Left lobe of liver (tissue), 2 donors: Measurements from ENCODE around the gene GADD45A. TPM values are rescaled to one million over a fixed set of nuclear protein-coding genes. Genes with fewer than 3 reads are reported as not detected.
"Not testable (repeated sequence)": the region's sequence is repeated elsewhere in the genome, so short reads cannot be mapped to it uniquely, and the experiment has no call there.

Source experiments
- ATAC-seq: fragments of 200-7000 bp; cut with Tn5 transposase; one replicate; pipeline ENCODE4 v1.9.1; 2020; ENCODE audit warnings: mild to moderate bottlenecking, moderate library complexity
- DNase-seq: peaks from one replicate; pipeline ENCODE4 v3.0.0-alpha.2; 2020; ENCODE audit warnings: low spot score
- total RNA-seq: library from RNA; stranded (reverse); gene quantifications from one replicate; pipeline ENCODE4 v1.2.1, GENCODE V29; 2021
- donor health status: DM: no; HTN: no; CAD: no; lungs with moderate emphysema.
- donor health status: DM: no; HTN: yes; CAD: no.

GADD45A gene, protein sequence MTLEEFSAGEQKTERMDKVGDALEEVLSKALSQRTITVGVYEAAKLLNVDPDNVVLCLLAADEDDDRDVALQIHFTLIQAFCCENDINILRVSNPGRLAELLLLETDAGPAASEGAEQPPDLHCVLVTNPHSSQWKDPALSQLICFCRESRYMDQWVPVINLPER
- total RNA-seq: 58.6 TPM

DNA sequence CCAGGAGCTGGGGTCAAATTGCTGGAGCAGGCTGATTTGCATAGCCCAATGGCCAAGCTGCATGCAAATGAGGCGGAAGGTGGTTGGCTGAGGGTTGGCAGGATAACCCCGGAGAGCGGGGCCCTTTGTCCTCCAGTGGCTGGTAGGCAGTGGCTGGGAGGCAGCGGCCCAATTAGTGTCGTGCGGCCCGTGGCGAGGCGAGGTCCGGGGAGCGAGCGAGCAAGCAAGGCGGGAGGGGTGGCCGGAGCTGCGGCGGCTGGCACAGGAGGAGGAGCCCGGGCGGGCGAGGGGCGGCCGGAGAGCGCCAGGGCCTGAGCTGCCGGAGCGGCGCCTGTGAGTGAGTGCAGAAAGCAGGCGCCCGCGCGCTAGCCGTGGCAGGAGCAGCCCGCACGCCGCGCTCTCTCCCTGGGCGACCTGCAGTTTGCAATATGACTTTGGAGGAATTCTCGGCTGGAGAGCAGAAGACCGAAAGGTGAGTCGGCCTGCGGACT is at the start of gene GADD45A:
TSS of gene GADD45A (plus strand) at position 135 of the 491 bp plus-strand sequence. CDS start at position 429, 294 bp downstream.
- ATAC-seq (peak; percentile 83), DNase-seq (peak; percentile 100)

DNA sequence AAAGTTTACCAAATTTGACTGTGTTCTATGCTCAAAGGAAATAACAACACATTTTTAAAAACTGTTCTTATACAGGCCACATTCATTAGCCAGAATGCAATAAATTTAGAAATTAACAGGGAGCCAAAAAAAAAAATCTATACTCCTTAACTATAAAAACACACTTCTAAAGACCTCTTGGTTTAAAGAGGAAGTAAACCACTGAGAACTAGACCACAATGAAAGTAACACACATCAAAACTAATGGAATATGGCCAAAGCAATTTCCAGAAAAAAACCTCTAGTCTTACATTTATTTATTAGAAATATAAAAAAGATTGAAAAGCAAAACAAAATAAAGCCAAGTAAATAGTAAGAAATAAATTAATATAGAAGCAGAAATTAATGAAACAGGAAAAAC is 48.9 kb upstream of the GADD45A start:
- ATAC-seq: no peak

DNA sequence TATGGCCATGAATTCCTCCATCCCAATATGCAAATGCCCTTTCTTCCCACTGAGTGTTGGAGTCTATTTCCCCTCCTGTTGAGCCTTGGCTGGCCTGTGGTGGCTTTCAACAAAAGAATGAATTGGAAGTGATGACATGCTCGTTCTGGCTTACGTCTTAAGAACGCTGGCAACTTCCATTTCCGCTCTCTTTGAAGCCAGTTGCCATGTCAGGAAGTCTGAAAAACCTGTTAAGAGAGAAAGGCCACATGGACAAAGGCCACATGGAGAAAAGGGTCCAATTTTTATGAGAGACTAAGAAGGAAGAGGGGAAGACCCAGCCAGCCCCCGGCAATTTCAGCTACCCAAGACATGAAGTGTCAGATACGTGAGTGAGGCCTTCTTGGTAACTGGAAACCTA is 45.6 kb upstream of the GADD45A start:
- DNase-seq: no peak
- no peak for ATAC-seq

More for the DNA sequence above, 48.9 kb upstream of the GADD45A start:
- DNase-seq: no peak

DNA sequence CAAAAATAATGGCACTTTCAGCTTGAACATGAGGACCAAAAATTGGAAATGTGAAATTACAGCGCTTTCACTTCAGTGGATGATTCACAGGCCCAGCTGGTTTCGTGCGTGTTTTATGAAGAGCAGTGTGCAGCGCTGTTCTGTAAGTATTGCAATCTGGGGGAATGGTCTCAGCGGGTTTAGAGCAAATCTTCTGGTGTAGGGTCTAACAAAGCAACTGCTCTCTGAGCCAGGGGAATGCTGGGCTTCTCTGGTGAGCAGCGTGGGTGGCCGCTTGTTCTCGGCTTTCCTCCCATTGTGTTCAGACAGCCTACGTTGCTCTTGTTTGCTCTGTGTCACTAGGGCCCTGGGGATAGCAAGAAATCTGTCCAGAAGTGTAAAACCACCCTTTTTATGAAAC is 42.4 kb upstream of the GADD45A start:
- ATAC-seq (no peak), DNase-seq (no peak)

DNA sequence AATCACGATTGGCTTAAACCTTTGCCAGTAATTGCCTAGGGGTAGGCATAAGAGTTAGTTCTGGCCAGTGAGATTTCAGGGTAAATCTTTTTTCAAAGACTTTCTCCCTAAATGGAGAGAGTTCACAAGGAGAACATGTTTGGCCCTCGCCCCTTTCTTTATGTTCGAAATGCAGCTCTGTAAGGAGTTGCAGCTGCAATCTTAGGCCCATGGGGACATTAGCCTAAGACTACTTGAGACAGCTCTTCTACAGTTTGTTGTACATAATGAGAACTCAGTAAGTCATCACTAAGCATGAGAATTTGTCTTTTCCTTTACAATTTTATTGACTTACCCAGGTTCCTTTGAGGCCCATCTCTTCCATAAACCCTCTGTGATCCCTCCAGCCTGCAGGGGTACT is 40.4 kb upstream of the GADD45A start:
- no peak for DNase-seq
- no peak for ATAC-seq

DNA sequence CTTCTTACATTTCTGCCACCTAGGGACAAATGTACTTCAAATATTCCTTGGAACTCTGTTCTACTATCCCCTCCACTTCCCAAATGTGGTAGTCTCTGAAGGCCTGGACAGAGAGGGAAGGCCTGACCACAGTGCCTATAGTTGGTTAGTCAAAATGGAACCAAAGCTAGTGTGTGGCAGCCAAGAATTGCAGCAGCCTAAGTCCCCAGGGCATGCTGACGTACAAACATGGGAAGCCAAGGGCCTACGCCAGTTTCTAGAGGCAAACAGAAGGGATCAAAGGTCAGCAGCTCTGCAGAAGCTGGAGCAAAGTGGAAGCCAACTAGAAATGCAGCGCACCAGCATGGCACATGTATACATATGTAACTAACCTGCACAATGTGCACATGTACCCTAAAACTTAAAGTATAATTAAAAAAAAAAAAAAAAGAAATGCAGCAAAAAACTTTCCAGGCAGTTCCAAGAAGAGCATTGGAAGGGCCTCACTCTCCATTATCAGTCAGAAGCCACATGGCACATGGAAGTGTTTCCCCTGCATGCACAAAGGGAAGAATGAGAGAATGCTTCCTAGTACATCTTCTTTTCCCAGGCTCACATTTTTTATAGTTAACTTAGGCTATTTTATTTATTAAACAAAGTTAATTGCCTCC is 39.4 kb upstream of the GADD45A start:
- DNase-seq: peak; percentile 93
- peak; percentile 79 for ATAC-seq

DNA sequence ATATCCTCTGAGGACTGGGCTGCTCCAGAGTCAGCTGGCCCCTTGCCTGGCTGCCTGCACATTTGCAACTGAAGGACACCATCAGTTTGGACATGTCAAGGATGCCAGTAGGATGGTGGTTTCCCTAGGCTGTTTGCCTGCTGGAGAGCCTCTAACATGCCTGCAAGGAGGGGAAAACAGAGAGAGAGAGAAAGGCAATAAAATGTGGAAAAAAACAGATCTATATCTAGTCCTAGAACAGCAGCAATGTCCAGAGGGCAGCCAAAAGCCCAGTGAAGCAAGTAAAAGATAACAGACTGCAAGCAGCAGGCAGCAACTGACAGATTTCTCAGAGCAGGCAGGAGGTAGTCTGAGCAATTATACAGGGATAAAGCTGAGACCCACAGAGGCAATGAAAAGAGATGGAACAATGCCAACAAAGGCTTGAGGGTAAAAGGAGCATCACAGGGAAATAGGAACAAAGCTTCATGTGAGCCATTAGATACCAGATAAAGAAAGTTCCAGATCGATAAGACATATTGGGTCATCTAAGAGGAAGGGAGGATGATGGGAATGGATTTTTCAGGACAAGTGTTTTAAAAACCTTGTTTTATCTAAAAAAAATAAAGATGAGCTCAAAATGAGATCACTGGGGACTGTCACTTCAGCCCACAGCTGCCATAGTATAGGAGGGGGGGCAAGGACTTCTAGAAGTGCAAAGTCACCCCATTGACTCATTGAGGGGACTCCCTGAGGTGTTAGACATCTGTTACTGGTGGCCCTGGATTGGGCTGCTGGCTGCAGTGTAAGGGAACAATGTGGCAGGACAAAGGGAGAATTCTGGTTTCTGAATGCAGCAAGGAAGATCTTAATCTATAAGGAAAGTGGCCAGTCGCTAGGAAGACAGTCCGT is 38.6 kb upstream of the GADD45A start:
- ATAC-seq (peak; percentile 64), DNase-seq (peak; percentile 73)

DNA sequence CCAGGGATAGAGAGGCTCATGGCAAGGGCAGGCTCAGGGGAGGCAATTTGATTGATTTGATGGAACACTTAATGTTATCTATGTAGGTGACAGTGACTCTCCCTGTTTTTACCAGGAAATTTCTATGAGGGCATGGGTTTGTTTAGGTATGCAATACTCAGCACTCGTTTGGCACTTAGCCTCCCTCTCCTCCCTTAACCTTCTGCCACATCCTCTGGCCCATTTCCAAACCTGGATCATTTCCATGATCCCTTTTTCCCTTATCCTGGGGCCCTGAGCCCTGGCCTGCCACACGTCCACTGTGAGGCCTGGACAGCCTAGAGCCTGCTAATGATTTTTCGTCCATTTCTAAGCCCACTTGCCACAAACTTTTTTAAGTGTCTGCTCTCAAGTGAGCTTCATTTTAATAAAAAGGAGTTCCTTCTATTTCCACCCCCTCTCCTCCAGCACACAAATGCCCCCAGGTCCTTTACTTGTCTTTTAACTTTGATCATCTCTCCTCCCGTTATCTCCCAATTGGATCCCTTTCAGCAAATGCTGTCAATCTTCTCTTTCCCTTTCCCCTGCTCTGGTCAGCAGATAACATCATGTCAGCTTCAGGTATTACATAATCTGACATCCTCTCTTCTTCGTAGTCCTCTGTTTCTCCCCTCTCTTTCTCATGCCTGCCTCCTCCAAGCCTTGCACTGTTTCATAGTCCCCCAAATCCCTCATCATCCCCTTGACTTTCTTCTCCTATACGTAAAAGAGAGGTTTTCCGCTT is 37.8 kb upstream of the GADD45A start:
- ATAC-seq: peak; percentile 78
- peak; percentile 89 for DNase-seq

DNA sequence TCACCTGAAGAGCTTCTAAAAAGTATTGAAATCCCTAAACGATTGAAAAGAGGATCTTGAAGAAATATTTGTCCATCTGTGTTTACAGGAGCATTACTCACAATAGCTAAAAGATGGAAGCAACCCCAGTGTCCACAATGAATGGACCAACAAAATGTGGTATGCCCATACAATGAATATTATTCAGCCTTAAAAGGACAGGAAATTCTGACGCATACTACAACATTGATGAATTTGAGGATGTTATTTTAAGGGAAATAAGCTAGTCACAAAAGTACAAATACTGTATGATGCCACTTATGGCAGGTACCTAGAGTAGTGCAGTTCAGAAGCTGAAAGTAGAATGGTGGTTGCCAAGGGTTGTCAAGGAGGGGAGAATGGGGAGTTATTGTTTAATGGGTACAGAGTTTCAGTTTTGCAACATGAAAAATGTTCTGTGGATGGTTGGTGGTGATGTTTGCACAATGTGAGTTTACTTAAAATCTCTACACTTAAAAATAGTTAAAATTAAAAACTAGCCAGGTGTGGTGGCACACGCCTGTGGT is 37.1 kb upstream of the GADD45A start:
- ATAC-seq (no peak), DNase-seq (no peak)

DNA sequence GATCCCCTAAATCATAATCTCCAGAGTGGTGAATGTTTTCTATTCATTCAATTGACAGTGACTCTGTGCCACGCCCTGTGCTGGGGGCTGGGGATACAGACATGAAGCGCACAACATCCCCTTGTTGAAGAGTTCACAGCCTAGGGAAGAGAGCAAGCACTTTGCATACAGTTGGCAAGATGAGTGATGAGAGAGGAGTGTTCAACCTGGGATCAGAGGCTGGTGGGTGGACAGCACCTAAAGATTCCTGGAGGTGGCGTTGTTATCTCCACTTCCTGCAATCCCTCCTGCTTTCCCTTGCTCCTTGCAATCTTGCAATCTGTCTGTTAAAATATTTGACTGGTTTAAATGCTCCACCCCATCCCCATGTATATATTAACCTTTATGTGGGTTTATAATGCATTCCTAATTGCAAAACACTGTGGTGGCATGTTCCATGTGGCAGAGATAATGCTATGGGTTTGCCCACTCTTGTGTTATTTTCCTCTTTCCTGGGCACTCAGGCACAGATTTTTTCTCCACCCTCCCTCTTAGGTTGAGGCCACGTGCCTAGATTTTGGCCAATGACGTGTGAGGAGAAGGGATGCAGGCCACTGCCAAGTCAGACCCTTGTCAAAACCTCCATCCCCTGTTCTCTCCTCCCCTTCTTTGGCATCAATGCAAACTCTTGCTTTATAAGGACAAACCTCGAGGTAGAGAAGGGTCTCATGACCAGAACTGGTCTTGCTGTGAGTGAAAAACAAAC is 36.2 kb upstream of the GADD45A start:
- DNase-seq (no peak), ATAC-seq (no peak)

DNA sequence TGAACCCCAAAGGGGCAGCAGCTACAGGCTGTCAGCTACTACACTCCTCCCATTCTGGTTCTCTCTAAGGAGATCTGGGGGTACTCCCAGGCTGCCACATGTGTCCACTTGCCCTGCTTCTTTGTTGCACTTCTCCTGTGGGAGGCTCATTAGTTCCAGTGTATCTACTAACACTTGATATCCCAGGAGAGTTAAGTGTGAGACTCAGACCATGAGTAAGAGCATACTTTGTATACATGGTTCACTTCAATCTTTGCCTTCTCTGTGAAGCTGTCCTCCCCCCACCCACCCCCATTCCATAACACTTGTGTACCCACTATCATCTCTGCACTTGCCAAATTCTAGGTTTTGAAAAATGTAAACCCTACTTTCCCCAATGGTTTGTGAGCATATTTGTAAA is 34.9 kb upstream of the GADD45A start:
- ATAC-seq (no peak), DNase-seq (no peak)

DNA sequence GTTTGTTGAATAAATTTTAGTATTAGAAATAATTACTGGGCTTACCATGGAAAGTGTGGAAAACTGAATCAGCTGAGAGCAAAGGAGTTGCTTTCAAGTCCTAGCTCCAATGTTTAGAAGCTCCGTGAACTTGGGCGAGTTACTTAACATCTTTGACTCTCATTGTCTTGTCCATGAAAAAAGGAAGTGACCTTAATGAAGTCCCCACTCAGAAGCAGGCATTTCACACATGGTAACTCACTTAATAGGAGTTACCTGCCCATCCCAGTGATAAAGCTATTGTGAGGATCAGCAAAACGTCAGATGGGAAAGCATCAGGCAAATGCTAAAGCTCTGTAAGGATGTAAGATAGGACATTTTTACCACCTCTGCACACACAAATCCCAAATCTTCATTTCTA is 34.0 kb upstream of the GADD45A start:
- DNase-seq (no peak), ATAC-seq (no peak)

DNA sequence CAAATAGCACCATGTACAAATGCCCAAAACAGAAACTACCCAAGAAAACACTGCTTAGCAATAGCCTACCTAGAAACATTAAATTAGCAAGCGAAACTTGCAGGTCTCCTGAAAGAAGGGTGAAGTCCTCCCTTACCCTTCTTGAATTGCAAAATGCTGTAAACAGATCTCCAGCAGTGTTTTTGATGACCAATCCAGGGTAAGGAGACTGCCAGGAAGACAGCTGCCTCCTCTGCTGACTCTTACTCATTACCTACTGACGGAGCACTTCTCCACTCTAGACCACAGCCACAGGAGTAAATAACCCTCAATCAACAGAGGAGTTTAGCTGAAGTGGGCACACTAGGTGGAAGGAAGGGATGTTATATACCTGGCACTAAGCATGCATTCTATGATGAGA is 32.2 kb upstream of the GADD45A start:
- DNase-seq (no peak), ATAC-seq (no peak)

DNA sequence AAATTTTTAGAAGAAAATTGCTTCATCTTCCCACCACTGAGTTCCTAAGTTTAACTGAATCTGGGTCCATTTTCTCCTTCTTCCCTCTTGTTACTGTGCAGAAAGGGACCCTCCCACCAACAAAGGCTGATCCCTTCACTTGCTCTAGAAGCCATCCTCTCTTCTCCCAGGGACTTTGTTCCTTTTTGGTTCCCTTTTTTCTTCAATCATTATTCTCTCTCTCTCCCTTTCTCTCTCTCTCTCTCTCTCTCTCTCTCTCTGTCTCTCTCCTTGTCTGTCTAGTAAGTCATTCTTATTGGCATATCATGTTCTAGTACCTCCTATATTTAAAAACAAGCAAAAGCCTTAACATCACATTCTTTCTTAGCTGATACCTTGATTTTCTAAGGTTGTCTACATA is 31.7 kb upstream of the GADD45A start:
- DNase-seq: no peak
- ATAC-seq: no peak

DNA sequence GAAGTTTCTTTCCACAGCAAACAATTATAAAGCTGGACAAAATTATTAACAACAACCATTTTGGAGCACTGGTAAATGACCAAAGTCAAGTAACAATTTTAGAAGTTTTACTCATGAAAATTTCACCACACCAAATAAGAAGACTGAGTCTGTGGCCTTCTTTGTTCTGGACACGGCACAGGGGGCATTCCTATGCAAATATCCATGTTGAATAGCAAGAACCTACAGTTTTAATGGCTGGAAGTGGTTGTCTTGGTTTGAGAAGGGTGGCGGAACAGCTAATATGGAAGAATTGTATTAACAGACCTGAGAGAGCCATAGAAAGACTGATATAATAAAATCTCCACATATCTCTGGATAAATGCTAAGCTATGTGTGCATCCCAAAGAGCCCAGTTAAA is 29.4 kb upstream of the GADD45A start:
- no peak for DNase-seq
- no peak for ATAC-seq

DNA sequence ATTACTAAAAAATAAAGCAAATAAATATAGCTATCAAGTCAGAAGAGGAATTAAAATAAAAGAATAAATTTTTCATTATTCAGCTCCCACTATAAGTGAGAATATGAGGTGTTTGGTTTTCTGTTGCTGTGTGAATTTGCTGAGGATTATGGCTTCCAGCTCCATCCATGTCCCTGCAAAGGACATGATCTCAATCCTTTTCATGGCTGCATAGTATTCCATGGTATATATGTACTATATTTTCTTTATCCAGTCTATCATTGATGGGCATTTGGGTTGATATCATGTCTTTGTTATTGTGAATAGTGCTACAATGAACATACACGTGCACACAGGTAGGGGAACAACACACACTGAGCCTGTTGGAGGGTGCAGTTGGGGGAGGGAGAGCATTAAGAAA is 27.8 kb upstream of the GADD45A start:
- ATAC-seq, DNase-seq: not testable (repeated sequence)

DNA sequence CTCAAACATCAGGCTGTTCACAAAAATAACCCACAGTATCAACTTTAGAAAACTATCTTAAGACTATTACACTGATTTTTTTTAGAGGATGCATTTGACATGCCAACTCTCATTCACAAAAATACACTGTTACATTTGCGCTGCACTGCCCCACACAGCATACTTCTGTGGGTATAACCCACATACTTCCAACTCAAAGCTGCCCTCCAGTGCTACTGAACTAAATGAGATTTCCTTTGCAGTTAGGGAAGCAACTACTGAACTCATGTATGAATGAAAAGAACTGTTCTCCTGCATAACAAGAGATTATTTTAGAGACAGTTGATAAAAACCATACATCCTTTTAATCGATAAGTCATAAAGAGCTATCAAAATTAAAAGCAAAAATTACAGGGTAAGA is 25.8 kb upstream of the GADD45A start:
- ATAC-seq: peak; percentile 64

DNA sequence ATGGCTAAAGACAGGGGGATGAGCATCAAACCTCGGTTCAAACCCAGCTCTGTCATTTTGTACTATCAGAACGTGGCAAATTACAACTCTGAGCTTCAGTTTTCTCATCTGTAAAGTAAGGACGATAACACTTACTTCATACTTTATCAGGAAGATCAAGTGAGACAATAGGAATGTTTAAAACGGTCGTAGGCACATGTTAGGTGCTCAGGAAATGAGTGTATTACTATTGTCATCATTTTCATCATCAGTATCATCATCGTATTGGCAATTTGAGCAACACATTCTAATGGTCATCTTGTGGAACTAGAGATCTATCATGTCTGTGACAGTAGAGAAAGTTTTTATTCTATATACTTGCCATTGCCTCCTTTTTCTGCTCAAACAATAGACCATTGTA is 22.1 kb upstream of the GADD45A start:
- ATAC-seq: no peak
- DNase-seq: no peak

More for the DNA sequence above, 25.8 kb upstream of the GADD45A start:
- no peak for DNase-seq

DNA sequence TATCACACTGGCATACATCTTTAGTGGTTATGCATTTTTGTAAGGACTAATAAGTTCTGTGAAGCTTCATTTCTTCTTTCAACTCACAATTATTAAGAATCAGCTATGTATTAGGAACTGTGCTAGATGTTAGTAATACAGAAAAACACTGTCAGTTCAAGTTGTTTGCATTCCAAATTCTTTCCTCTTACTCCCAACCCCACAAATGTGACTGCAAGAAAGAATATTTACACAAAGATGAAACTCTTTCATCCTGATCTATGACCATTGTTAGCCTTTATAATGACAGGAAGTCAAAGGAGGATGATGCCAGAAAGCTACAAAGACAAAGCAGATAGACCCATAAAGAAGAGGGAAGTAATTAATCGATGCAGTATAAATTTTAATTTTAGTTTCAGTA is 21.0 kb upstream of the GADD45A start:
- no peak for DNase-seq
- ATAC-seq: no peak

DNA sequence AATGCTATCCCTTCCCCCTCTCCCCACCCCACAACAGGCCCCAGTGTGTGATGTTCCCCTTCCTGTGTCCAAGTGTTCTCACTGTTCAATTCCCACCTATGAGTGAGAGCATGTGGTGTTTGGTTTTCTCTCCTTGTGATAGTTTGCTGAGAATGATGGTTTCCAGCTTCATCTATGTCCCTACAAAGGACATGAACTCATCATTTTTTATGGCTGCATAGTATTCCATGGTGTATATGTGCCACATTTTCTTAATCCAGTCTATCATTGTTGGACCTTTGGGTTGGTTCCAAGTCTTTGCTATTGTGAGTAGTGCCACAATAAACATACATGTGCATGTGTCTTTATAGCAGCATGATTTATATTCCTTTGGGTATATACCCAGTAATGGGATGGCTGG is 19.7 kb upstream of the GADD45A start:
- not testable (repeated sequence) for ATAC-seq

More for the DNA sequence above, 19.7 kb upstream of the GADD45A start:
- DNase-seq: not testable (repeated sequence)
